Mesenchymal stem cell (in vitro differentiated cells and primary cell): ENCODE data around the gene HOXA5.
A peak's percentile ranks its signal among the peaks of the same experiment; 100 is the strongest.

Experiments used
- DNase-seq: peaks from one replicate; pipeline ENCODE4 v3.0.0-alpha.2; 2013
- H2AFZ ChIP-seq: one replicate; pipeline ENCODE4 v1.6.1; 2013; ENCODE audit warnings: low read depth, mild to moderate bottlenecking, control low read depth, inconsistent platforms, low read length, moderate library complexity
- H2AK5ac ChIP-seq: 2 replicates; pipeline ENCODE4 v1.6.1; 2013; ENCODE audit warnings: low read length, moderate library complexity, mild to moderate bottlenecking, inconsistent platforms; ENCODE audit not compliant: severe bottlenecking
- H2BK120ac ChIP-seq: one replicate; pipeline ENCODE4 v1.6.1; 2013; ENCODE audit warnings: low read depth, mild to moderate bottlenecking, inconsistent platforms, low read length, moderate library complexity
- H2BK12ac ChIP-seq, 2 experiments: one replicate each; pipeline ENCODE4 v1.6.1; 2013; ENCODE audit warnings: inconsistent platforms in 2 of 2, low read length in 2 of 2, mild to moderate bottlenecking in 2 of 2, moderate library complexity in 2 of 2, control low read depth in 1 of 2
- H2BK15ac ChIP-seq: one replicate; pipeline ENCODE4 v1.6.1; 2013; ENCODE audit warnings: mild to moderate bottlenecking, low read depth, inconsistent platforms; ENCODE audit not compliant: poor library complexity, severe bottlenecking
- H2BK5ac ChIP-seq: 2 replicates; pipeline ENCODE4 v1.6.1; 2013; ENCODE audit warnings: low read depth, mild to moderate bottlenecking, low read length, control low read depth, inconsistent platforms; ENCODE audit not compliant: poor library complexity, severe bottlenecking
- H3K14ac ChIP-seq, 2 experiments: one replicate each; pipeline ENCODE4 v1.6.1; 2013; ENCODE audit warnings: inconsistent platforms in 2 of 2, low read length in 2 of 2, control low read depth in 1 of 2, mild to moderate bottlenecking in 1 of 2, moderate library complexity in 1 of 2
- H3K18ac ChIP-seq, 2 experiments: one replicate each; pipeline ENCODE4 v1.6.1; 2013; ENCODE audit warnings: inconsistent platforms in 2 of 2, low read length in 2 of 2, control low read depth in 1 of 2, low read depth in 1 of 2, mild to moderate bottlenecking in 1 of 2
- H3K23ac ChIP-seq, 2 experiments: one replicate each; pipeline ENCODE4 v1.6.1; 2013; ENCODE audit warnings: inconsistent platforms in 2 of 2, low read length in 2 of 2, mild to moderate bottlenecking in 2 of 2, moderate library complexity in 2 of 2, control low read depth in 1 of 2
- H3K27ac ChIP-seq: 2 replicates; pipeline ENCODE4 v1.5.1; 2013; ENCODE audit warnings: mild to moderate bottlenecking, moderate library complexity, low read length, control low read depth, inconsistent platforms; ENCODE audit not compliant: poor library complexity, severe bottlenecking
- H3K27me3 ChIP-seq, 2 experiments: 2 replicates each; pipeline versions ENCODE4 v1.6.1 to v1.7.0; 2013; ENCODE audit warnings: low read length in 2 of 2, mild to moderate bottlenecking in 2 of 2, moderate library complexity in 2 of 2, control low read depth in 1 of 2, inconsistent platforms in 1 of 2; ENCODE audit not compliant: control insufficient read depth in 1 of 2, insufficient read depth in 1 of 2
- H3K36me3 ChIP-seq, 2 experiments: 2 replicates each; pipeline versions ENCODE4 v1.6.1 to v1.7.0; 2013; ENCODE audit warnings: low read length in 2 of 2, control low read depth in 1 of 2, inconsistent platforms in 1 of 2, low read depth in 1 of 2, mild to moderate bottlenecking in 1 of 2; ENCODE audit not compliant: insufficient read depth in 2 of 2, control insufficient read depth in 1 of 2
- H3K4ac ChIP-seq, 2 experiments: one replicate each; pipeline ENCODE4 v1.6.1; 2013; ENCODE audit warnings: inconsistent platforms in 2 of 2, low read length in 2 of 2, mild to moderate bottlenecking in 2 of 2, moderate library complexity in 2 of 2, control low read depth in 1 of 2, low read depth in 1 of 2
- H3K4me1 ChIP-seq: 2 replicates; pipeline ENCODE4 v1.6.1; 2013; ENCODE audit warnings: low read depth, low read length, control low read depth; ENCODE audit not compliant: control insufficient read depth, insufficient read depth
- H3K4me2 ChIP-seq: 2 replicates; pipeline ENCODE4 v1.6.1; 2013; ENCODE audit warnings: low read length, mild to moderate bottlenecking, inconsistent platforms; ENCODE audit not compliant: poor library complexity, severe bottlenecking
- H3K4me3 ChIP-seq, 2 experiments: 2 replicates each; pipeline versions ENCODE4 v1.5.1 to v1.7.0; 2013; ENCODE audit warnings: low read length in 2 of 2, mild to moderate bottlenecking in 2 of 2, control low read depth in 1 of 2, low read depth in 1 of 2; ENCODE audit not compliant: insufficient read depth in 1 of 2
- H3K79me1 ChIP-seq: replicated peaks from 2 replicates; pipeline ENCODE4 v1.6.1; 2013; ENCODE audit warnings: mild to moderate bottlenecking, control low read depth, low read length, inconsistent platforms; ENCODE audit not compliant: poor library complexity, severe bottlenecking
- H3K9ac ChIP-seq: 2 replicates; pipeline ENCODE4 v1.7.0; 2013; ENCODE audit warnings: mild to moderate bottlenecking, low read length, moderate library complexity
- H3K9me3 ChIP-seq: 2 replicates; pipeline ENCODE4 v1.7.0; 2013; ENCODE audit warnings: mild to moderate bottlenecking, low read length; ENCODE audit not compliant: control insufficient read depth
- H4K8ac ChIP-seq: one replicate; pipeline ENCODE4 v1.6.1; 2013; ENCODE audit warnings: inconsistent platforms, mild to moderate bottlenecking, low read length, moderate library complexity
- H4K91ac ChIP-seq: one replicate; pipeline ENCODE4 v1.6.1; 2013; ENCODE audit warnings: mild to moderate bottlenecking, low read length, inconsistent platforms
- WGBS: methylation state at CpG from one replicate; pipeline ENCODE4 v1.1.7; 2013; ENCODE audit warnings: mixed read lengths; 5-methylcytosine and 5-hydroxymethylcytosine counted together

HOXA5 gene

DNA sequence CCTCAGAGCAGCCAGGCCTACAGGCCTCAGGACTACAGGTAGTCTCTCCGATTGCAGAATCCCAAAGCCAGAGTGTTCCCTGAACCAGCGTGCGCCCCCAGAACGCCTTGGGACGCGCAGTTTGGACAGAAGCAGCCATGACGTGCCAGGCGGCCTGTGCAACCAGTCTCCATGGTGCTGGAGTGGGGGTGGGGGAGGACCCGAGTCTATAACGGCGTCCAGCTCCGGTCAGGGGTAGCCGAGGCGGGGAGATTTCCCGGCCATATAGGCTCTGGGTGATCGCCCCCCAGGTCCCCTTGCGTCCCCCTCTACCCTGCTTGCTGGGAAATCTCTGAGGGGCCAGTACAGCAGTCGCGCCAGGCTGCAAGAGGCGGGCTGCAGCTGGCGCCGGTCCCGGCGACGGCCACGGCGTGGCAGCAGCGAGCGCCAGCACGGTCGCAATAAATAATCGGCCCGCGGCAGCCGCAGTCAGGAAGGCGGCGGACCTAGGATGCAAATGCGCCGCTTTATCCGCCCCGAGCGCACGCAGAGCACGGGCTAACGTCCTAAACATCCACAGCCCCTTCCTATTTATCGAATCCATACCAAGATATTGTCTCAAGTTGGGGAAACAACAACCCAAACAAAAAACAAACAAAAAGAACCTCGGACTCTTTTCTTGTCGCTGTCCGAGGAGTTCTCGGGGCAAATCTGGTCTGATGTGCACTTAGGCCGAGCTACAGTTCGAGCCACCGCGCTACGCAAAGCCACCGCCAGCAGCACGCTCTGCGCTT, 7.3 kb upstream of the HOXA5 start:
- Histone ChIP-seq H4K91ac (no peak overlapping the region), H3K27ac (no peak overlapping the region), H3K18ac (no peak overlapping the region), H2BK120ac (no peak overlapping the region), H3K23ac (no peak overlapping the region), H3K4me1 (peaks cover 13% of the 10 kb centered on the region), H2BK12ac (no peak overlapping the region), H2BK5ac (no peak overlapping the region), H3K9ac (peak overlapping the region; percentile 90), H3K79me1 (peaks cover 22% of the 10 kb centered on the region), H2AK5ac (no peak overlapping the region), H3K9me3 (no peaks in the 10 kb centered on the region), H3K4ac (peak overlapping the region in 1 of 2 experiments; percentile 29), H4K8ac (no peak overlapping the region), H2BK15ac (no peak overlapping the region), H3K4me2 (no peak overlapping the region), H3K36me3 (peaks cover 8 to 32% of the 10 kb centered on the region in 2 experiments), H3K14ac (no peak overlapping the region), H3K4me3 (peak overlapping the region in 1 of 2 experiments; percentile 82), H2AFZ (no peak overlapping the region), H3K27me3 (peaks cover 0 to 61% of the 10 kb centered on the region in 2 experiments)
- 34% methylated on average over 58 of the region's 58 CpGs for WGBS
- peak; percentile 65 for DNase-seq

DNA sequence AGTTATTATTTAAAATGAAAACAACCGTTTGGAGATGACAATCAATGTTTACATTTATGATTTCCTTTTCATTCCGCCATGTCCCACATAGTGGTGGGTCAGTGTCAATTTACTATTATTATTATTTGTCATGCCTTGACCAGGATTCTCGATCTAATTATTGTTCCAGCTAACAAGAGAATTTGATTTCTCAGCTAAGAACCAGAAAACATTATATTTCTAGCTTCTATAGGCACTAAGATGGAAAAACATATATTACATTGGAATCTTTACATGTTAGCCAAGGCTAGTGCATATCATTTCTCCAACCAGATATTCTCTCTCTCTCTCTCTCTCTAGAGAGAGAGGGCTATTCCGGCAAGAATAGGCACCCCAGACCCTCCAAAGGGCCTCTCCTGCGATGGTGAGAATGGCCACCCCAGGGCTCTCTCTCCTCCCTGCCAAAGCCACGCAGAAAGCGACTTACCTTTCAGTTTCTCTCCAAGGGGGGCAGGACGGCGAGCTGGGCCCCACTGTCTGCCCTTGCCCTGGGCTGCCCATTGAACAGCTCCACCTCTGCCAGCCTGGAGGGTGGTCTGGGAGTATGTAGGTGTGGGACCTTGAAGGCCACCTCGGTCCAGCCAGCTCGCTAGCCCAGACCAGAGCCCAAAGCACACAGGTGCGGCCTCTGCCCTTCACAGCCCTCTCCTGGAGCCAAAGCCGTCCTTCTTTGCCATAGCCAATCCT, 6.5 kb upstream of the HOXA5 start:
- Histone ChIP-seq H2BK5ac (no peak overlapping the region), H3K4ac (no peak overlapping the region), H2BK12ac (peak overlapping the region in 1 of 2 experiments; percentile 38), H4K8ac (no peak overlapping the region), H2BK15ac (no peak overlapping the region), H2AFZ (no peak overlapping the region), H3K9ac (peak overlapping the region; percentile 90), H3K23ac (no peak overlapping the region), H4K91ac (no peak overlapping the region), H3K9me3 (no peaks in the 10 kb centered on the region), H2BK120ac (no peak overlapping the region), H3K27ac (no peak overlapping the region), H3K18ac (no peak overlapping the region), H3K4me2 (no peak overlapping the region), H3K4me3 (peak overlapping the region in 1 of 2 experiments; percentile 82), H3K4me1 (peaks cover 13% of the 10 kb centered on the region), H3K36me3 (peaks cover 12 to 34% of the 10 kb centered on the region in 2 experiments), H3K14ac (no peak overlapping the region), H3K79me1 (peaks cover 25% of the 10 kb centered on the region), H3K27me3 (peaks cover 0 to 53% of the 10 kb centered on the region in 2 experiments), H2AK5ac (no peak overlapping the region)
- DNase-seq, result no peak
- 66% methylated on average over 6 of the region's 13 CpGs for WGBS

DNA sequence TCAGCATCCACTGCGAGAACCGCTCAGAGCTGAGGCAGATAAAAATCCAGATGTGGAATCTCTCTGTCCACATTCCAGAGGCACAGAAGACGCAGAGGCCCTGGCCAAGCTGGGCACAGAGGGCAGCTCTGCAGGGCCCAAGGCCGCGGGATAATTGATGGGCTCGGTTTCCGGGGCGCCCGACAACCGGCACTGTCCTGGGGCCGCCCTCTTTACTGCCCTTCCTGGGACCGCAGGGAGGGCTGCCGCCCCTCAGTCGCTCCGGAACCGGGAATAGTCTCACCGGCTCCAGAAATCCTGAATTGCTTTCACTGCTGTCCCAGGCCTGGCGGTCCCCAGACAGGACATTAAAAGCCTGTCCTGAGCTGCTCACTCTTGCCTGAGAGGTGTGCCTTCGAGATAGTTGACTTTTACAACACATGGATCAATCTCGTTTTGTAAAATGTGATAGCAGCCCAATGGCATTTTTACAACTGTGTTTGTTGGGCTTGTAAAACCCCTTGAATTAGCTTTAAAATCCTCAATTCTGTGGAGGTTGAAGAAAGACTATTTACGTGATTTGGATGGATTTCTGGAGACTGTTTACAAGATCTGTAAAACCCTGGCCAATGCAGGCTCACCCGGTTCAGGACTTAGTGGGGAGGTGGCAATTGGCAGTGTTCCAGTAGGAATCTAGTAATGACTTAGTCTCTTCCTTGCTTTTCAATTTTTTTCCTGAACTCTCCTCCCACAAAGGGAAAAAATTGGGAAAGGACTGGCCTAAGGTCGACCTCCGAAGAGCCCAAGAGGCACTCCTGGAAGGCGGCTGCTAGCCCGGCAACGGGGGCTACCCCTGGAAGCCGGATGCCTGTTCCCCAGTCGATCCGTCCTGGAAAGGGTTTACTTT, 5.5 kb upstream of the HOXA5 start:
- no peak overlapping the region for H2AFZ ChIP-seq
- H3K4me3 ChIP-seq, result peak overlapping the region in 1 of 2 experiments; percentile 82
- H3K4ac ChIP-seq, result peak overlapping the region; percentile 42 to 62
- H3K36me3 ChIP-seq, result peaks cover 17 to 31% of the 10 kb centered on the region in 2 experiments
- H3K14ac ChIP-seq, result no peak overlapping the region
- peak; percentile 17 for DNase-seq
- peak overlapping the region; percentile 90 for H3K9ac ChIP-seq
- no peak overlapping the region for H3K4me2 ChIP-seq
- 22% methylated on average over 28 of the region's 30 CpGs for WGBS
- H3K9me3 ChIP-seq, result no peaks in the 10 kb centered on the region
- no peak overlapping the region for H2BK15ac ChIP-seq
- no peak overlapping the region for H2AK5ac ChIP-seq
- no peak overlapping the region for H2BK5ac ChIP-seq
- no peak overlapping the region for H4K91ac ChIP-seq
- H2BK12ac ChIP-seq, result no peak overlapping the region
- H3K23ac ChIP-seq, result no peak overlapping the region
- H2BK120ac ChIP-seq, result no peak overlapping the region
- peaks cover 23% of the 10 kb centered on the region for H3K79me1 ChIP-seq
- H3K27me3 ChIP-seq, result peaks cover 0 to 43% of the 10 kb centered on the region in 2 experiments
- peaks cover 15% of the 10 kb centered on the region for H3K4me1 ChIP-seq
- no peak overlapping the region for H3K27ac ChIP-seq
- H4K8ac ChIP-seq, result peak overlapping the region; percentile 74
- no peak overlapping the region for H3K18ac ChIP-seq
